Hematopoietic multipotent progenitor cell treated with erythropoietin and hydrocortisone succinate and interleukin-3 and kit ligand, for 17 days (in vitro differentiated cells): ENCODE measurements around the gene ACAN.

Experiments used
- DNase-seq: peaks from one replicate; pipeline ENCODE4 v3.0.0-alpha.2; 2015; ENCODE audit warnings: low spot score

ACAN gene

DNA sequence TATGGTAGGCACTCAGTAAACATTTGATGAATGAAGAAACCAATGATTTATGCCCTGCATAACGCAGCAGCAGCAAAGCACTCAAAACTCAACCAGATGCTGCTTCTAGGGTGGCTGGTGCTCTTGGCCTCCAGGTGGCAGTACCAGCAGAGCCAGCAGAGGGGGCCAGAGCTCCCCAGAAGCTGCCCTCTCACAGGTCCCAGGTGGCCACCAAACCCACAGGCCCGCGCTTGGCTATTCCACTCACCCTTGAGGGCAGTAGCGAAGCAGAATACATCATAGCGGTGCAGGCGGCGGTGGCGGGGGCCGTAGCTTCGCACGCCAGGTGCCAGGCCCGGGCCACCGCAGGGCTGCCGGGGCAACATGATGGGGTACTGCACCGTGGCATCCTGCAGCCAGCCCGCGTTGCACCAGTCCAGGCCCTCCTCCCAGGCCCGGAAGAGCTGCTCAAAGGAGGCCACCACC is 75.5 kb downstream of the ACAN start:
- no peak for DNase-seq

DNA sequence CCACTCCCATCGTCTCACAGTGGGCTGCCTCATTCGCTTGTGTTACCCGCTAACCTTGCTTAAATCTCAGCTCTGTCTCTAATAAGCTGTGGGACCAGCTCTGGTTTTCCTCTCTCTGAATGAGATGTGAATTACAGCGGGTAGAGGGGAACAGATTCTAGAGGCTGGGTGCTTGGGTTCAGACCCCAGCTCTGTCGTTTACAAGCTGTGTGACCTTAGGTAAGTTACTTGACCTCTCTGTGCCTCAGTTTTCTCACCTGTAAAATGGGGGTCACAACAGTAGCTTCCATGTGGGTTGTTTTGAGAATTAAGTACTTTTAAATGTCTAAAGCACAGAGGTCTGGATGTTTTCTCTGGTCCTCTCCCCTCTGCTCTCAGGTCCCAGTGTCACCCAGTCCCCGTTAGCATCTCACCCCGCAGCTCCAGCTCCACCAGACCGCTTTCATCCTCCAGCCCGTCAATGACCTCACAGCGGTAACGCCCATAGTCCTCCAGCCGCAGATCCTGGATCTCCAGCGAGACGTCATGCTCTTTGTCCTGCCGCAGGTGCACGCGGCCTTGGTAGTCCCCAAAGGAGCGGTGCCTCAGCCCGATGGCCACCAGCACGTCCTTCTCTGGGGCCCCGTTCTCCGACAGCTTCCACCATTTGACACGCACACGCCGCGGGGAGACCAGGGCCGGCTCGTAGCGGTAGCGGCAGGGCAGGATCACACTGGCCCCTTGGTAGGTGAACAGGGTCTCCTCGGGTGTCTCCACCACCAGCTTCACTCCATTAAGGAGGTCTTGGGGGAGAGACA is 77.9 kb downstream of the ACAN start:
- DNase-seq = no peak

- DNase-seq = no peak
Measured at GRCh38 chr15:88881775-88882174, 78.5 kb downstream of the ACAN start.

DNA sequence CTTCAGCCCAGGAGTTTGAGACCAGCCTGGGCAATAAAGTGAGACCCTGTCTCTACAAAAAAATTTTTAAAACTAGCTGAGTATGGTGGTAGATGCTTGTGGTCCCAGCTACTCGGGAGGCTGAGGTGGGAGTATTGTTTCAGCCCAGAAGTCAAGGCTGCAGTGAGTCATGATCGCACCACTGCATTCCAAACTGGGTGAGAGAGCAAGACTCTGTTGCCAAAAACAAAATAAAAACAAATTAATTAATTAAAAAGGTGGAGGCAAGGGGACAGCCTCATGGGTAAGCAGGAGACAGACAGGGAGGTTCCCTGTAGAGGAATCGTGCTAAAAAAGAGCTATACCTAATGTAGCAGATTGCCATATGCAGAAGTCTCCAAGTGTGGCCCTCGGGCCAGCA is 79.5 kb downstream of the ACAN start:
- DNase-seq = no peak

DNA sequence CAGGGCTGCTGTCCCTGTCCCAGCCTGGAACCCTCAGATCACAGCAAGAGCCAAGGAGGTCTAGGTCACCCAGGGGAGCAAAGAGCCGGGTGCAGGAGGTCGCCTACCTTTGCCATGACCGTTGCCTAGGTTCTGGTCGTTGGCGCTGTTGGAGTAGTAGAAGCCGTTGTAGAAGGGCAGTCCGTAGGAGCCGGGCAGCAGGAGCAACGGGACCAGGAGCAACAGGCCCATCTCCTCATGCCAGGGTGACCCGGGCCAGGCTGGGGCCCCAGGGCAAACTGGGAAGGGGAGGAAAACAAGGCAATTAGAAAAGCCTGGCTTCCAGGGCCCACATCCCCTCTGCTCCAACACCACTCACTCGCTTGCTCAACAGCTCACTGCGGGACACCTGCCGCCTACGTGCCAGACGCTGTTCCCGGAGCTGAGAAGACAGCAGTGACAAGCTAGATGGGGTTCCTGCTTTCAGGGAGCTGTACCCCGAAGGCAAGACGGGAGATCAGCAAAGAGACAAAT is 83.9 kb downstream of the ACAN start:
- DNase-seq = no peak

DNA sequence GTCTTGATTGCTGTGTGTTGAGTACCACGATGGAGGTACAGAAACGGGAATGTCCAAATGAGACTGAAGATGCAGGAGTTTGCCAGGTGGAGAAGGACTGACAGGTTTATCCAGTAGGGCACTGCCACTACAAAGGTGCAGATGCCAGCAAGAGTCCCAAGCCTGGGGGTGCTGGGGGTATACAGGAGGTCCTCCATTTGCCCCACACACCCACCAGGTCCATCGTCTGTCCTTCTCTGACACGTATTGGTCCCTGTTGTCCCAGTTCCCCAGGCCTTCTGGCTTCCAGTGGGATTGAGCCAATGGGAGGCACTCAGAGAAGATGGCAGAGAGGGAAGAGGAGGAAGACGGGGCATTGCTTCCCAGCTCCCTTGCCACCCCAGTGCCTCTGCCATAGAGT is 85.5 kb downstream of the ACAN start:
- DNase-seq = no peak

GRCh38 chr15:88890495-88890894 is 87.3 kb downstream of the ACAN start:
- no peak for DNase-seq

- DNase-seq = no peak
Measured at GRCh38 chr15:88891540-88892254, 88.5 kb downstream of the ACAN start.

DNA sequence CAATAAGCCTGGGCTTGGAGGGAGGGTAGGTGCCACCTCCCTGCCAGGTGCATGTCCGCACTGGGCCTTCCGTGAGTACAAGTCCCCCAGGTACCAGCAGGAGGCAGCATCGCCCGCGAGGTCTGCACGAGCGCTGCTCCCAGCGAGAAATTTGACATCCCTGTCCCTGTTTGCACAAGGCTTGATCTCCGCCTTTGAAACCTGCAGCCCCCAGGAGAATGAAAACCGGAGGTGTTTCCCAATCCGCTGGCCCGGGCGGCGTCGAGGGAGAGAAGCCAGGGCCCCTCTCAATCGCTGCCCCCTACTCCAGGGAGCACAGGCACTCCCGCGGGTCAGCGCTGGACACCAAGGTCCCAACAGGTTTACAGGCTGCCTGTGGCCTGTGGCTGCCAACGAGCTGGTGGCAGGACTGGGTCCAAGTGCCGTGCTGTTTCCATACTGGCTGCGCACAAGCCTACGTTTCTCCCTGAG is 91.1 kb downstream of the ACAN start:
- DNase-seq = no peak

GRCh38 chr15:88894819-88895767 is 91.9 kb downstream of the ACAN start, which contains the start of gene HAPLN3:
Gene HAPLN3, minus strand, starts transcription at chr15:88895544. Its CDS starts 8,246 bp downstream, at chr15:88887298.
- DNase-seq = no peak

GRCh38 chr15:88896333-88897033 is 93.2 kb downstream of the ACAN start:
- no peak for DNase-seq

- no peak for DNase-seq
Measured at GRCh38 chr15:88897142-88897455, 93.9 kb downstream of the ACAN start.

GRCh38 chr15:88897456-88898194 is 94.4 kb downstream of the ACAN start:
- DNase-seq = peak; percentile 27

GRCh38 chr15:88898736-88899135 is 95.5 kb downstream of the ACAN start:
- no peak for DNase-seq

- no peak for DNase-seq
Measured at GRCh38 chr15:88899251-88899650, 96.0 kb downstream of the ACAN start.

- DNase-seq = no peak
Measured at GRCh38 chr15:88900309-88900981, 97.2 kb downstream of the ACAN start.

DNA sequence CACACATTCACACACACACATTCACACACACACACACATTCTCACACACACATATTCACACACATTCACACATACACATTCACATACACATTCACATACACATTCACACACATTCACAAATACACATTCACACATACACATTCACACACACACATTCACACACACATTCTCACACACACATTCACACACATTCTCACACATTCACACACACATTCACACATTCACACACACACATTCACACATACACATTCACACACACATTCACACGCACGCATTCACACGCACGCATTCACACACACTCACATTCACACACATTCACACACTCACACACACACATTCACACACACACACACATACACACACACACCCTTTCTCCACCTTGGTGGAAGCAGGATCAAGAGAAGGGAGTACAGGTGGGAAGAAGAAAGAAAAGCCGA is 97.8 kb downstream of the ACAN start:
- no peak for DNase-seq

GRCh38 chr15:88901508-88902220 is 98.4 kb downstream of the ACAN start:
- no peak for DNase-seq

GRCh38 chr15:88902221-88902835 is 99.1 kb downstream of the ACAN start:
- DNase-seq = no peak
